GM03348 (cell line): ENCODE data around the gene RNF169.
A peak's percentile ranks its signal among the peaks of the same experiment; 100 is the strongest.
"Not testable (repeated sequence)": the region's sequence is repeated elsewhere in the genome, so short reads cannot be mapped to it uniquely, and the experiment has no call there.

Source experiments
- DNase-seq: peaks from one replicate; pipeline ENCODE4 v3.0.0; 2012; ENCODE audit warnings: low spot score

RNF169 gene

DNA sequence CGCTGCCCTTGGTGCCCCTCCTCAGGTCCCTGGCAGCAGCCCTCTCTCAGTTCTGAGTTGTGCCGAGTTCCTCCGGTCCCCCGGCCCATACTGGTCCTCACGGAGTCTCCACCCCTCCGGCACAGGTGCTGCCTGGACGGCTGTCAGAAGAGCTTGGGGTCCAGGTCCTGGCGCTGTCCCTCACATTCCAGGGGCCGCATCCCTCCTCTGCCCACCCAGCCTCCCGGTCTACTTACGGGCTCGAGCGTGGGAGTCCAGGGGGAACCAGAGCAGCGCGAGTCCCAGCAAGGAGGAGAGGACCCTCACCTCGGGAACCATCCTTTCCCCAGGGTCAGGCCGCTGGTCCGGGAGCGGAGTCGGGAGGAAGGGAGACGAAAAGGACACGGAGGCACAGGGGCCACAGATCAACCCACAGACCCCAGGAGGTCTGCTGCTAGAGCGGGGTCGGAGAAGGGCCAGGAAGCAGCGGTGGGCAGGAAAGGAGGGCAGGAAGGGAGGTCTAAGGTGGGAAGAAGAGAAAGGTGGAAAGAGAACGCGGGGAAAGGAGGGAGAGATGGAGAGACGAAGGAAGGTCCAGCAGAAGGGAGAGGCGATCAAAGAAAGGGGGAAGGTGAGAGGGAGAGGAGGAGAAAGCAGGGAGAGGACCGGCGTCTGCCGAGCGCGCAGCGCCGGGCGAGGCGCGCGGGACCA lies 17.9 kb upstream of the RNF169 start:
- DNase-seq: no peak

DNA sequence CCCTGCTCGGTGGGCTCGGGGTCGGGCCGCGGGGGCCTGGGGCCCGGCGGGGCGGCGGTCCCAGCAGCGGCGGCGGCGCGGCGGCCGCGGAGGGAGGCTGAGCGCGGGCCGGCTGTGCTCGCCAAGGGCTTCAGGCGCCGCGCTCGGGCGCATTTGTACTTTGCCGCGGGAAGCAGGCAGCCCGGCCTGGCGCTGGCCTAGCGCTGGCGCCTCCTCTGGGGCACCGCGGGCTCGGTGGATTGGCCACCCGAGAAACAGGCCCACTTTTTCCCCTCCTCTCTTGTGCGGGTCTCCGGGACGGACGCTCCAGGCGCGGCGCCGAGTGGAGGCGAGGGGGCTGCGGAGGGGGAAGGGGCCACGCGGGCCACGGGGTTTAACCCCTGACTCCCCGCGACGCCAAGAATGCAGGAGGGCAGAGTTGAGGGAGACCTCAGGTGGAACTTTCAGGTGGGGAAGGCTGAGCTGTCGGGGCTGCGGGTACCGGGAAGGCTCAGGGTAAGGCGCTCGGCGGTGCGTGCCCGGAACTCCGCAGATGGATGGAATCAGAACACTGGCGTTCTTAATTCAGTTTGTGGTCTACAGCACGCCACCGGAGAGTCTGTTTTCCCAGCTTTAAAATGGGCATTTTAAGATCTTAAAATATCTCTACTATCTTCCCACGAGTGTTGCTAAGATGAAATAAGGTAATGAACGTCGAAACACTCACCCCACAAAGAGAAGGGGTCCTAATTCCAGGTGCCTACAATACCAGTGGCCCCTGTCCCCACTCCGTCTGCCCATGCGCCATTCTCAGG lies 17.2 kb upstream of the RNF169 start, which contains the start of gene CHRDL2:
Gene CHRDL2 (minus strand): TSS at position 126 of the 794 bp plus-strand sequence. CDS start 538 bp downstream, outside the sequence.
- peak; percentile 76 for DNase-seq

DNA sequence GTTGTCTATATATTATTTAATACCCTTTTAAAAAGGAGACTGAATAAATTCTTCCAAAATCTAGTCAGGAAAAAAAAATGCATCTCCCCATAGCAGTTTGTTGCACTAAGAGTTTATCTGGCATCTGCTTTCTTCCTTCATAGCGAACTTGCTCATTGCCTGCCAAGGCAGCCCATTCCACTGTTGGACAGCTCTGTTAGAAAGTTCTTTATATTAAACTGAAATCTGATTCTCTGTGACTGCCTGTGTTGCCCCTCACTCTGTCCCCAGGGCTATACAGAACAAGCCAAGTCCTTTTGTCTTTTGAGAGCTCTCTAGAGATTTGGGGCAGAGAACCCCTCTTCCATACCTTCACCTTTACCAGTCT lies 14.1 kb upstream of the RNF169 start:
- no peak for DNase-seq

DNA sequence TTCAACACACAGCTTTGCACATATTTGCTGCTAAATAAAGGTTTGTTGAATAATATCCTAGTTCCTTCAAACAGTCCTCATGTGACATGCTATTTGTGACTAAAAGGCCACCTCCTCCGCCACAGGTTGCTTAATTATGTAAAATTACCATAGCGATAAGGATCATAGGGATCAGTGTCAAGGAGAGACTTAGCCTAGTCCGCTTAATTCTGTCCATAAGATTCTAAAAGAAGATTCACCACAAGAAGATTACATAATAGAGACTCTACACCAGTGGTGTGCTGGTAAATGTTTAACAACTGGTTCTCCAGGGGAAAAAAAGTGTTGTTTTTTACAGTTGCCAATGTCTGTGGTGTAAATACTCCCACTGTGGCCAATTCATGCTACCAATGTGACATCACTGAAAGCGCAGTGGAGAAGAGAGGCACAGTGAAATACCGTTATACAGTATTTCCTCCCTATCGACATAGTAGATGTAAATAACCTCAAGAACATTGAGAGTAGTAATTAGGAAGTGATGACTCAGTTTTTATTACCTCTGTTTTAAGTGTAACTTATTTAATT lies 13.2 kb upstream of the RNF169 start:
- DNase-seq: no peak

DNA sequence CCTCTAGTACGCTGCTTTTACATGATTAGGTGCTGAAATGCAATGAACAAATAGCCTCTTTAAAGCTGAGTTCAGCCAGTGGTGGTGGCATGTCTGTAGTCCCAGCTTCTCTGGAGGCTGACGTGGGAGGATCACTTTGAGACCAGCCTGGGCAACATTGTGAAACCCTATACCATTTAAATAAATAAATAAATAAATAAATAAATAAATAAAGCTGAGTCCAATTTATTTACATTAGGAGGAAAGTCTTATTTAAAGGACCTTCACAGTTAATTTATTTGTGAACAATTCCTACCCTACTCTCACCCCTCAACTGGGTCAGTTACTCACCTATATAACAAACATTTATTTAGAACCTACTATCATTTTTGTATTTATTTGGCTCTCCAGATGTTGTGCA lies 12.6 kb upstream of the RNF169 start:
- no peak for DNase-seq

DNA sequence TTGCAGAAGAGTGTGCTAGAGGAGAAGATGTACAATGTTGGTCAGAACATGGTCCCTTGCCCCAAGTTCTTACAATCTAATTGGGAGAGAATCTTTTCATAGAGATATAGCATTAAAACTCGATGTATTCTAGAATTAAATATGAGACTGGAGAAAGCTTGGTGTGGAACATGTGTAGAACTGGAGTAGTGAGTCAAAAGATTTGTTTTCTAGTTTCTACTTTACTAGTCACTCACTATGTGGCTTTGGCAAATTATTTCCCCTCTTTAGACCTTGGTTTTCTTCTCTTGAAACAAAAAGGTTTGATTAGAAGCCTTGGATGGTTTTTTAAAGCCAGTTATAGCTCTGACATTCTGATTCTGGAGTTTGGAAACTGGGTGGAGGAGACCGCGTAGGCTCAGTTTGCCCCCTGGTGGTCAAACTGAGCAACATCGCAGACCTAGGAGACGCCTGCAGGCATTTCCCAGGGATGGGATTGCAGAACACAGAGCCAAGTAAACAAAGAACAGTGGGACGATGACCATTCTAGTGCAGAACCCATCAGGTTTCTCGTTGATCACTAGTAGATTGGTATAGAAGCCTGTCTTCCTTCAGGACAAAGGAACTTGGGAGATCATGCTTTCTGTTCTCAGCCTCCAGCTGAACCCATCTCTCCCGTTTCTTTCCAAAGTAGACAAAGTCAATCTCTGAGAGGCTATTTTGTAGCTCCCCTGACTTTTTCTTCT lies 8.9 kb upstream of the RNF169 start:
- peak; percentile 87 for DNase-seq

DNA sequence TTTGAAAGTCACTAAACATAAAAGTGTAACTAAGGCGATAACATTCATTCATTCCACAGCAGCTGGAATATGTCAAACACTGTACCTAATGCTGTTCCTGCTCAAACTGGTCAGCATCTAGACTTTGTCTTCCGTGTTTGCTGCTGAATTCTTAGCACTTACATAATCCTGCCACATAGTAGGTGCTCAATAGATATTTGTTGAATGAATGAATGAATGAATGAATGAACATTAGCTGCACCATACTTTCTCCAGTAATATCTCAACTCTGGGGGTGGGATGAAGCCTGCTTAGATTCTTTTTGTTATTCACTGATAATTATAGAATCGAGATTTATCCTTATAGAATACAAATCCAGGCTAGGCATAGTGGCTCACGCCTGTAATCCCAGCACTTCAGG lies 6.6 kb upstream of the RNF169 start:
- no peak for DNase-seq

DNA sequence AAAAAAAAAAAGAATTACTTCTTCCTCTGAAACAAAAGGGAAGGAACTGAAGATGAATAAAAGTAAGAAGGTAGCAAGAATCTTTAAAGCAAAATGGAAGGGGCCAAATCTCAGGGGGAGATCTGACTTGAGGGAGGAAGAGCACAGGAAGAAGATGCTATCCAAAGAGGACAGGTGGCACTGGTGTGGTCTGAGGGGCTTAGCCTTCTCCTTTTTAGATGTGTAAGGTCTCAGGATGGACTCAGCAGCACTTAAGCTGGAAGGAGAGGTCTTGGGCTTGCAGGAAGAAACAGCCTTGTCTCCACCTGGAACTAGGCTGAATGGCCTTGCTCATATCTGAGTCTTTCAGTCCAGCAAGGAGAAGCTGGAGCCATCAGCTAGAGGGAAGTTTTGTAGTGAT lies 5.0 kb upstream of the RNF169 start:
- no peak for DNase-seq

DNA sequence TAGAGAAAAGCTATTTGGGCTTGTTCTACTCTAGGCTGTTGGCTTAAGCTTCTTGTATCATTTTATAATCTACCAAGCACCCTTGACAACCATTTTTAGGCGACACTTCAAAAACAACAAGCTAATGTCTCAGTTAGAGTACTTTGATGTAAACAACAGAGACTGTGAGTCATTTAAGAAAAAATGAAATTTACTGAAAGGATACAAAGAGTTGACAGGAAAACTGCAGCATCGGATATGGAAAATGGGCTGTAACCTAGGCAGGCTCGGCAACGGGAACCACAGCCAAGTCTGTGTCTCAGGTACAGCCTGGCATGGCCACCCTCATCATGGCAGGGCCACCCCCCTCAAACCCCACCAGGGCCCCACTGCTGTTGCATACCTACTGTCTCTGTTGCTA lies 4.4 kb upstream of the RNF169 start:
- DNase-seq: no peak

DNA sequence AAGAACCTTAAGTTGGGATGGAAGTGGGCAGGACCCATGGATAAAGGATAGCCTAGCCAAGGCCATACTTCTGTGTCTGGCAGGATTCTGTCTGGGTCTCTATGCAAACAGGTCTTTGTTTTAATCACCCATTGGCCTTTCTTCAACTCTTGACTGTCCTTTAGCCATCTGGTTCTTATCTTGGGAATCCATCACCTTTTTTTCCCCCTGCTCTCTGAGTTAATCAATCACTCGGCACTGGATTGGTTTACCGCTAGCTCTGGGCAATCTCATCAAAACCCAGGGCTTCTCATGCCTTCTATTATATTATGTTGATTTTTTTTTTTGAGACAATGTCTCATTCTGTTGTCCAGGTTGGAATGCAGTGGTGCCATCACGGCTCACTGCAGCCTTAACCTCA lies 1.8 kb upstream of the RNF169 start:
- DNase-seq: no peak

DNA sequence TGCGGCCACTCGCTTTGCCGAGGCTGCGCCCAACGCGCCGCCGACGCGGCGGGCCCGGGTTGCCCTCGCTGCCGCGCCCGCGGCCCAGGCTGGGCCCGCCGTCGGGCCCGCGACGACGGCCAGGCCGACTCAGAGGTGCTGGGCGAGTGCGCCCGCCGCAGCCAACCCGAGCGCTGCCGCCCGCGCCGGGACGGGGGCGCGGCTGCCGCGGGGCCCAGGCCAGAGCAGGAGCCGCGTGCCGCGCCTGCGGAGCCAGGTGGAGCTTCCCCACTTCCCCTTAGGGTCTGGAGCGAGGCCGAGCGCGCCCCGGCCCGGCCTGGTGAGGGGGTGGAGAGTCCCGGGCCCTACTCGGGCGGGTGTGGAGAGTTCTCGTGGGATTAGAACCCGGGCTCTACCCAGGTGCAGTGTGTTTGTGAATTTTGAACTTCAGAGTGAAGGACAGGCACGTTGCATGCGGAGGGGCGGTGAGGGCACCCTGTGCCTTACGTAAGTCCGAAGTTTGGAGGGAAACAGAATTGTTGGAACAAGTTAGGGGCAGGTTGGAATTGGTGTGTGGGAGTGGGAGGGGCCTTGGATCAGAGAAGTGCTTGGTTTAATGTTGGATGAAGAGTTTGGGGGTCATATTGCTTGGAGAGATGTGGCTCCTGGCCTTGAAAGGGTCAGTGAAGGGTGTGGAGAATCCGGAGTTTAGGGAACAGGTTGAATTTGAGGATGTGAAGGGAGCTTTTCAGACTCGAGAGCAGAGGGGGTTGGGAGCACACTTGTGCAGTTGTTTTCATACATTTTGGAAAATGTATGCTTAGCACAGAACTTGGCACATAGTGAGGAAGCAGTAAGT lies 697 bp downstream of the RNF169 start:
- peak; percentile 78 for DNase-seq

DNA sequence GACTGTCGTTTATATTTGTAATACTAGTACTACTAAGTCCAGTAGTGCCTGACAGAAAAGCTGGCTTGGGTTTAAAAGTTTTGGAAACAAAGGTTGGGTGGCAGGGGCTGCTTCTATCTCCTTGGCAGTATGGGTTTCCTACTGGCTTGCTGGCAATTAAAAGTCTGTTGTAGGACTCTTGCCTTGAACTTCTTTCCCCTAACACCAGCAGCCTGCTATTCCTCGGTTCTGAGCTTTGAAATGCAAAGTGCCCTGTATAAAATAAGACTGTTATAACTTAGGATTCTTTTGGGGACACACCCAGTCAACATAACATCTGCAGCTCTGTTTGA lies 1.3 kb downstream of the RNF169 start:
- no peak for DNase-seq

DNA sequence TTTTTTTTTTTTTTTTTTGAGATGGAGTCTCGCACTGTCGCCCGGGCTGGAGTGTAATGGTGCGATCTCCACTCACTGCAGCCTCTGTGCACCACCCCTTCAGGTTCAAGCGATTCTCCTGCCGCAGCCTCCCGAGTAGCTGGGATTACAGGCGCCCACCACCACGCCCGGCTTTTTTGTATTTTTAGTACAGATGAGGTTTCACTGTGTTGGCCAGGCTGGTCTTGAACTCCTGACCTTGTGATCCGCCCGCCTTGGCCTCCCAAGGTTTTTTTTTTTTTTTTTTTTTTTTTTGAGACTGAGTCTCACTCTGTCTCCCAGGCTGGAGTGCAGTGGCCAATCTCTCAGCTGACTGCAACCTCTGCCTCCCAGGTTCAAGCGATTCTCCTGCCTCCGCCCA lies 1.9 kb downstream of the RNF169 start:
- not testable (repeated sequence) for DNase-seq

DNA sequence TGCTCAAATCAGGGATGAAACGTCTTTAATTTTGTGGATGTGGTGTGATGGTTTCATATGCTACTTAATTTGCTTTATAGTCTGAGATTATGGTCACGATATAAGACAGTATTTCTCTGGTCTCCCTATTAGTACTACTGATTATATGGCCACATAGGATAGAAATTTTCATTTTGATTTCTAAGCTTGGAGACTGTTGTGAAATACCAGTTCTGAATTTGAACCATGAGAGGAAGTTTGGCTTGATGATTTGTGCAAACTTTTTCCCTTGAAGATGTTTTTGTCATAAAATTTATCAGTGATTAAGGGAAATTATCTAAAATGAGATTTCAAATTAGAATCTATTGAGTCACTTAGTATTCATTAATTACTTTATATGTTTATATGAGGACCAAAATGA lies 2.7 kb downstream of the RNF169 start:
- DNase-seq: no peak

DNA sequence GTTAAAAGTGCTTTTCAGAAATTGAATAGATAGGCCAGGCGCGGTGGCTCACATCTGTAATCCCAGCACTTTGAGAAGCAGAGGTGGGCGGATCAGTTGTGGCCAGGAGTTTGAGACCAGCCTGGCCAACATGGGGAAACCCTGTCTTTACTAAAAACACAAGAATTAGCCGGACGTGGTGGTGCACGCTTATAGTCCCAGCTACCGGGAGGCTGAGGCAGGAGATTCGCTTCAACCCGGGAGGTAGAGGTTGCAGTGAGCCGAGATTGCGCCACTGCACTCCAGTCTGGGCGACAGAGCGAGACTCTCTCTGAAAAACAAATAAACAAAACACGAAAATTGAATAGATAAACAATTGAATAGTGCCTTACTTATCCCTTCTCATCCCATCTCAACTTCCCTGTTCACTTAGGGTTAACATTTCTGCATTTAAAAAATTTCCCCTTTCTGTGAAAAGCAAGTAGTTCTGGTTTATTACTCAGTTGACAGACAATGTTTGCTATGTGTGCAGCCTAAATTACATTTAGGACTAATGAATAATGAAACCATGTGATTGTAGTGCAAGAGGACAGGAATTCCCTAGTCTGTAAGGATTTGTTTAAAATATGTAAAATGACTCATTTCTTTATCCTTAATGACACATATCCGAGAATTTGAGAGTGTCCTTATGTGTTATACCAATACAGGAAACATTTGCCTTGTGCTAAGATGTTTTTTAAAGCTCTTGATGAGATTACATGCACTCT lies 6.0 kb downstream of the RNF169 start:
- DNase-seq: peak; percentile 73

DNA sequence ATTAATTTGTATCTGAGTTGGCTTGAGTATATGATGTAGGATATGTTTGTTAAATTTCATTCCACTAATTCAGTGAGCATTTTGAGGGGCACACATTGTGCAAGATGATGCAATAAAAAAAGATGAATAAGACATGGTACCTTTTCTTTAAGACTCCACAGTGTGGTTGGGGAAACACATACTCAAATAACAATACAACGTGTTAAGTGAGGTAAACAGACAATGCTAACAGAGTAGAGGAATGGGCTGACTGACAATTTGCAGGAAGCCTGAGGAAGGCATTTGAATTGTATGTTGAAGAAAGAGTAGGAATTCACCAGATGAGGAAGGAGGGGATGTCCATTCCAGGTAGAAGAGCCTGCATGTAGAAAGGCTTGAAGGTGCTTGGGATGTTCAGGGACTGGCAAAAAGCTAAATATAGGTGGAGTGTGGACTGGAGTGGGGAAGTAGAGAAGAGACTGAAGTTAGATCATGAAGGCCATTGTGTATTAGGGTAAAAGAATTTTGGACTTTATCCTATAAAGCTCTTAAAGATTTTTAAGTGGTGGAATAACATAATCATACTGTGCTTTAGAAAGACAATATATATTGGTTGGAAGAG lies 6.8 kb downstream of the RNF169 start:
- no peak for DNase-seq

DNA sequence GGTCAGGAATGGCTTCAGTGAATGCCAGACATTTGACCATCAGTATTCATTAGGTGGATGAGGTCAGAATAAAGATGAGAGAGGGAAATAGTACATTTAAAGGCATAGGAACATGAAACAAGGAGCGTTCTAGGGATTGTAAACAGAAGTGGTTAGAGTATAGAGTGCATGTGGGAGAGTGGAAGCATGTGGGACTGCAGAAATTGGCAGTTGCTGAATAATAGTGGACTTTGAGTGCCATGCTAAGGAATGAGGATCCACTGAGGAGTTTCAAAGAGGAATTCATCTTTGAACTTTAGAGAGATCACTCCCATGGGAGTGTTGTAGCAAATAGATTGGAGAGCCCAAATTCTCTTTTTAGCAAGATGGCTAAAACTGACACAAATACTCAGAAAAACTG lies 7.9 kb downstream of the RNF169 start:
- no peak for DNase-seq

DNA sequence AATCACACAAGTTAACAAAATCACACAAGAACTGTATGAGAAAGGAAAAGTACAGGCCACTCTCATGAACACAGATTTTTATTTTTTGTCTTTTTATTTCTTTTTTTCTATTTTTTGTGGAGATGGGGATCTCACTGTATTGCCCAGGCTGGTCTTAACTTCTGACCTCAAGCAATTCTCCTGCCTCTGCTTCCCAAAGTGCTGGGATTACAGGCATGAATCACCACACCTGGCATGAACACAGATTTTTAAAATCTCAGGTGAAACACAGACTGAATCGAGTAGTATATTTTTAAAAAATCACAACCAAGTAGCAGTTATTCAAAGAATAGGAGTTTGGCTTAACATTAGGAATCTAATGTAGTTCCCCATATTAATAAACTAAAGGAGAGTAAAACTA lies 18.3 kb downstream of the RNF169 start:
- DNase-seq: no peak

DNA sequence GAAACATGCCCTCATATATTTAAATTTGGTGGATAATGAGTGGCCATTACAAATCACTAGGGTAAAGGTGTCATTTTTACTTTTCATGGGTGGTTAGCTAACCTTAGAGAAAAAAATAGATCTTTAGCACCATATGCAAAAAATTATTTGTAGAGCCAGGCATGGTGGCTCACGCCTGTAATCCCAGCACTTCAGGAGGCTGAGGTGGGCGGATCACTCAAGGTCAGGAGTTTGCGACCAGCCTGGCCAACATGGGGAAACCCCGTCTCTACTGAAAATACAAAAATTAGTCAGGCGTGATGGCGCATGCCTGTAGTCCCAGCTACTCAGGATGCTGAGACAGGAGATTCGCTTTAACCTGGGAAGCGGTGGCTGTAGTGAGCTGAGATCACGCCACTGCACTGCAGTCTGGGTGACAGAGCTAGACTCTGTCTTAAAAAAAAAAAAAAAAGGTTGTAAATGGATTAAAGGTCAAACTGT lies 19.6 kb downstream of the RNF169 start:
- DNase-seq: not testable (repeated sequence)

DNA sequence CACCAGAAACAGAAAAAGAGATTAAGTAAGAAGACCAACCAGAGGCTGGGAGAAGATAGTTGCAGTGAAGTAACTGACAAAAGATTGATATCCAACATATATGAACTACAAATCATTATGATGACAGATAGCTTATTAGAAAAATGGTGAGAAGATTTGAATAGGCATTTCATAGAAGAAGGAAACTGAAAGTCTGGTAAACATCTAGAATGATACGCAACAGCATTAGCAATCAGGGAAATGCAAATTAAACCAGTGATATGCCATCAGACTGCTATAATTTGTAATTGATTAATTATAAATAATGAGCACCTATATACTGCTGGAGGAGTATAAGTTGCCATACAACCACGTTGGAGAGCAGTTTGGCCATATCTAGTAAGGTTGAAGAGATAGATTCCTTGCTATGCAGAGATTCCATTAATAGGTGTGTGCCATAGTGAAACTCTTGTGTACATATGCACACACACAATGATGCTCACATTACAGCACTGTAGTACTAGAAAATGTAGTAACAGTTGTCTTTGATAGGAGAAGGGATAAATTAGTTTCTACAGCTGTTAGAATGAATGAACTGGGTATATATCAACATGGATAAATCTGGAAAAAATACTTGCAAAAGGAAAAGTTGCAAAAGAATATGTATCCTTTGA lies 20.5 kb downstream of the RNF169 start:
- DNase-seq: no peak
